Endothelial cell of umbilical vein (primary cell): ENCODE data around the gene PNPLA6.

ENCODE experiments used
- EZH2 ChIP-seq: IDR thresholded peaks from 2 replicates; pipeline ENCODE4 v1.6.1; 2012; ENCODE audit warnings: borderline replicate concordance, low read depth, mild to moderate bottlenecking, moderate library complexity, low read length, inconsistent platforms; ENCODE audit not compliant: severe bottlenecking
- TF ChIP-seq, protein P1 (sequence below), 2 donors: IDR thresholded peaks; 1 replicate in 1 of 2; 2 replicates in 1 of 2; pipeline ENCODE4 v1.5.1; 2011; ENCODE audit warnings: low read length in 2 of 2, mild to moderate bottlenecking in 2 of 2, moderate library complexity in 2 of 2, control low read depth in 1 of 2, inconsistent platforms in 1 of 2, low read depth in 1 of 2; ENCODE audit not compliant: insufficient read depth in 1 of 2; ENCODE audit errors: extremely low read depth in 1 of 2
- TF ChIP-seq, protein P2 (sequence below): IDR thresholded peaks from 2 replicates; pipeline ENCODE4 v1.6.1; 2011; ENCODE audit not compliant: insufficient read depth, insufficient read length

DNA sequence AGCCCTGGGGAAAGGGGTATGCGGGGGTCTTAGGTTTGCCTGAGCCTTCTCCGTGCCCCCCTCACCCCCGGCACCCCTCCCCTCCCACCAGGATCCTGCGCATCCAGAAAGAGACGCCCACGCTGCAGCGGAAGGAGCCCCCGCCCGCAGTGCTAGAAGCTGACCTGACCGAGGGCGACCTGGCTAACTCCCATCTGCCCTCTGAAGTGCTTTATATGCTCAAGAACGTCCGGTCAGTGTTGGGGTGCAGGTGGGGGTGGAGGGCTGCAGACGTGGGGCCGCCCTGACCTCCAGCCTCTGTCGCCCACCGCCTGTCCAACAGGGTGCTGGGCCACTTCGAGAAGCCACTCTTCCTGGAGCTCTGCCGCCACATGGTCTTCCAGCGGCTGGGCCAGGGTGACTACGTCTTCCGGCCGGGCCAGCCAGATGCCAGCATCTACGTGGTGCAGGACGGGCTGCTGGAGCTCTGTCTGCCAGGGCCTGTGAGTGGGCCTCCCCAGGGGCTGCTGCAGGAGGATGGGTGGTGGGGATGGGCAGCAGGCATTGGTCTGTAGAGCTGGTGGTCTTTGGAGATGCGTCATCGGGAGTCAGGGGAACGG is 4.4 kb downstream of the PNPLA6 start:
- TF ChIP-seq, protein P1, sequence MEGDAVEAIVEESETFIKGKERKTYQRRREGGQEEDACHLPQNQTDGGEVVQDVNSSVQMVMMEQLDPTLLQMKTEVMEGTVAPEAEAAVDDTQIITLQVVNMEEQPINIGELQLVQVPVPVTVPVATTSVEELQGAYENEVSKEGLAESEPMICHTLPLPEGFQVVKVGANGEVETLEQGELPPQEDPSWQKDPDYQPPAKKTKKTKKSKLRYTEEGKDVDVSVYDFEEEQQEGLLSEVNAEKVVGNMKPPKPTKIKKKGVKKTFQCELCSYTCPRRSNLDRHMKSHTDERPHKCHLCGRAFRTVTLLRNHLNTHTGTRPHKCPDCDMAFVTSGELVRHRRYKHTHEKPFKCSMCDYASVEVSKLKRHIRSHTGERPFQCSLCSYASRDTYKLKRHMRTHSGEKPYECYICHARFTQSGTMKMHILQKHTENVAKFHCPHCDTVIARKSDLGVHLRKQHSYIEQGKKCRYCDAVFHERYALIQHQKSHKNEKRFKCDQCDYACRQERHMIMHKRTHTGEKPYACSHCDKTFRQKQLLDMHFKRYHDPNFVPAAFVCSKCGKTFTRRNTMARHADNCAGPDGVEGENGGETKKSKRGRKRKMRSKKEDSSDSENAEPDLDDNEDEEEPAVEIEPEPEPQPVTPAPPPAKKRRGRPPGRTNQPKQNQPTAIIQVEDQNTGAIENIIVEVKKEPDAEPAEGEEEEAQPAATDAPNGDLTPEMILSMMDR (IDR thresholded peaks at IDR 0.05; ENCODE audit: extremely low read depth in 1 of 2, insufficient read depth in 1 of 2, low read depth in 1 of 2, low read length in 2 of 2): no peak
- TF ChIP-seq EZH2: no peak
- TF ChIP-seq, protein P2, sequence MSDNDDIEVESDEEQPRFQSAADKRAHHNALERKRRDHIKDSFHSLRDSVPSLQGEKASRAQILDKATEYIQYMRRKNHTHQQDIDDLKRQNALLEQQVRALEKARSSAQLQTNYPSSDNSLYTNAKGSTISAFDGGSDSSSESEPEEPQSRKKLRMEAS: no peak
